GM12878 (cell line): ENCODE data around the gene IFI35. TPM values are rescaled to one million over a fixed set of nuclear protein-coding genes. Genes with fewer than 3 reads are reported as not detected.

Experiments
- ATAC-seq: fragments of 200-7000 bp; cut with Tn5 transposase; 3 replicates; pipeline ENCODE4 v1.9.1; 2020; ENCODE audit warnings: mild to moderate bottlenecking, moderate library complexity
- BruUV-seq: library from RNA; stranded (reverse); fragments of 400-500 nt; replicated peaks from 2 replicates; lab custom pipeline; 2021; lab: Mats Ljungman, UMichigan
- CTCF ChIA-PET: fragments of 300-600 bp; sonication (Branson Sonifier 250); formaldehyde crosslinking; extraction: SDS; loops from one replicate; lab custom pipeline; 2021; ENCODE audit warnings: inconsistent platforms; lab: Yijun Ruan, JAX
- POLR2A ChIA-PET: fragments of 350-600 bp; formaldehyde crosslinking; extraction: SDS; loops from one replicate; lab custom pipeline; 2021; ENCODE audit warnings: inconsistent platforms; lab: Charles Lee
- RAD21 ChIA-PET: fragments of 300-600 bp; sonication (Branson Sonifier 250); formaldehyde crosslinking; loops from one replicate; lab custom pipeline; 2023; ENCODE audit warnings: antibody characterized with exemption; ENCODE audit not compliant: unreplicated experiment; lab: Charles Lee
- SMC1A ChIA-PET: fragments of 300-600 bp; sonication (Branson Sonifier 250); formaldehyde crosslinking; loops from one replicate; lab custom pipeline; 2023; ENCODE audit not compliant: unreplicated experiment, uncharacterized antibody; lab: Charles Lee
- DNase-seq: peaks from one replicate; pipeline ENCODE4 v3.0.0-alpha.2; 2011; ENCODE audit warnings: low read depth, low spot score
- FAIRE-seq: peaks from 3 replicates; lab custom pipeline; 2011; peaks lifted over from hg19 to GRCh38; lab: Jason Lieb, UNC
- H2AFZ ChIP-seq: 2 replicates; pipeline ENCODE4 v1.6.0; 2011; ENCODE audit warnings: low read depth, low read length, control low read depth; ENCODE audit not compliant: control insufficient read depth
- H3K27ac ChIP-seq: 2 replicates; pipeline ENCODE4 v1.5.1; 2011; ENCODE audit warnings: control low read depth; ENCODE audit not compliant: control insufficient read depth, insufficient read depth
- H3K27me3 ChIP-seq, 2 experiments: replicated peaks in 1 of 2; 2 replicates each; pipeline versions ENCODE4 v1.6.0 to v1.6.1; 2011; ENCODE audit warnings: low read length in 1 of 2; ENCODE audit not compliant: control insufficient read depth in 2 of 2, insufficient read depth in 2 of 2
- H3K36me3 ChIP-seq, 2 experiments: 2 replicates each; pipeline ENCODE4 v1.5.1; 2011; ENCODE audit warnings: low read length in 1 of 2; ENCODE audit not compliant: control insufficient read depth in 2 of 2, insufficient read depth in 2 of 2
- H3K4me1 ChIP-seq: 2 replicates; pipeline ENCODE4 v1.6.1; 2011; ENCODE audit warnings: mild to moderate bottlenecking, low read length, moderate library complexity, mixed read lengths; ENCODE audit not compliant: control insufficient read depth, insufficient read depth
- H3K4me2 ChIP-seq: 2 replicates; pipeline ENCODE4 v1.6.0; 2011; ENCODE audit warnings: control low read depth; ENCODE audit not compliant: control insufficient read depth, insufficient read depth
- H3K4me3 ChIP-seq: fragments of 200-600 bp; sonication (generic); 2 replicates; pipeline ENCODE4 v1.5.1; 2016
- H3K79me2 ChIP-seq: 2 replicates; pipeline ENCODE4 v1.6.0; 2011; ENCODE audit warnings: low read length; ENCODE audit not compliant: control insufficient read depth, insufficient read depth
- H3K9ac ChIP-seq: 2 replicates; pipeline ENCODE4 v1.8.0; 2011; ENCODE audit warnings: low read length, control low read depth, mixed read lengths; ENCODE audit not compliant: control insufficient read depth, insufficient read depth
- H3K9me3 ChIP-seq: replicated peaks from 3 replicates; pipeline ENCODE4 v1.5.1; 2011; ENCODE audit warnings: mild to moderate bottlenecking, low read length; ENCODE audit not compliant: control insufficient read depth, insufficient read depth
- H4K20me1 ChIP-seq: 2 replicates; pipeline ENCODE4 v1.6.0; 2011; ENCODE audit not compliant: control insufficient read depth, insufficient read depth
- BACH1 ChIP-seq: fragments of 450-650 bp; IDR thresholded peaks from 2 replicates; pipeline ENCODE4 v1.6.1; 2017; ENCODE audit warnings: mild to moderate bottlenecking, borderline replicate concordance
- BHLHE40 ChIP-seq, 2 experiments: fragments of 450-650 bp in 1 of 2; IDR thresholded peaks; 2 replicates each; pipeline ENCODE4 v1.6.1; 2011 to 2017; ENCODE audit warnings: low read depth in 2 of 2, borderline replicate concordance in 1 of 2, improper control_type of control experiment in 1 of 2, low read length in 1 of 2, mild to moderate bottlenecking in 1 of 2
- CBFB ChIP-seq: IDR thresholded peaks from 2 replicates; pipeline ENCODE4 v1.6.1; 2016; ENCODE audit warnings: antibody characterized with exemption, low read depth
- EZH2 ChIP-seq: IDR thresholded peaks from 2 replicates; pipeline ENCODE4 v1.6.1; 2012; ENCODE audit warnings: low read depth, mild to moderate bottlenecking, control low read depth, inconsistent platforms, low read length, borderline replicate concordance; ENCODE audit not compliant: control insufficient read depth
- NR2C1 ChIP-seq: fragments of 450-650 bp; IDR thresholded peaks from 2 replicates; pipeline ENCODE4 v1.6.1; 2017; ENCODE audit warnings: antibody characterized with exemption, mild to moderate bottlenecking, moderate library complexity
- NR2F1 ChIP-seq: fragments of 450-650 bp; conservative IDR thresholded peaks from 2 replicates; pipeline ENCODE4 v1.6.1; 2017; ENCODE audit warnings: mild to moderate bottlenecking
- PAX8 ChIP-seq: fragments of 450-650 bp; IDR thresholded peaks from 2 replicates; pipeline ENCODE4 v1.6.1; 2017; ENCODE audit warnings: mild to moderate bottlenecking, moderate library complexity
- PML ChIP-seq: IDR thresholded peaks from 2 replicates; pipeline ENCODE4 v1.6.1; 2012; ENCODE audit warnings: low read length, inconsistent platforms
- POLR2AphosphoS2 ChIP-seq: IDR thresholded peaks from 2 replicates; pipeline ENCODE4 v1.6.1; 2011; ENCODE audit warnings: low read depth, mild to moderate bottlenecking, low read length, improper control_type of control experiment, moderate library complexity
- SUPT20H ChIP-seq: IDR thresholded peaks from 2 replicates; pipeline ENCODE4 v1.6.1; 2011; ENCODE audit warnings: low read depth, mild to moderate bottlenecking, low read length, moderate library complexity, borderline replicate concordance; ENCODE audit not compliant: control insufficient read depth
- TCF12 ChIP-seq: IDR thresholded peaks from 2 replicates; pipeline ENCODE4 v1.6.1; 2011; ENCODE audit warnings: low read depth, mild to moderate bottlenecking, low read length
- YBX1 ChIP-seq: fragments of 450-650 bp; IDR thresholded peaks from 2 replicates; pipeline ENCODE4 v1.6.1; 2016; ENCODE audit warnings: antibody characterized with exemption
- ZBED1 ChIP-seq: IDR thresholded peaks from 2 replicates; pipeline ENCODE4 v1.6.1; 2016; ENCODE audit warnings: borderline replicate concordance
- ZBTB40 ChIP-seq: fragments of 450-650 bp; IDR thresholded peaks from 2 replicates; pipeline ENCODE4 v1.6.1; 2016; ENCODE audit warnings: mild to moderate bottlenecking, moderate library complexity, borderline replicate concordance
- ZNF217 ChIP-seq: fragments of 450-650 bp; IDR thresholded peaks from 2 replicates; pipeline ENCODE4 v1.6.1; 2017; ENCODE audit warnings: antibody characterized with exemption, mild to moderate bottlenecking
- ZNF274 ChIP-seq: IDR thresholded peaks from one replicate; pipeline ENCODE4 v1.8.0; 2011; ENCODE audit not compliant: insufficient read length, insufficient read depth
- ZNF622 ChIP-seq: fragments of 450-650 bp; IDR thresholded peaks from 2 replicates; pipeline ENCODE4 v1.6.1; 2017; ENCODE audit warnings: mild to moderate bottlenecking, inconsistent platforms
- WGBS: methylation state at CpG from one replicate; pipeline ENCODE4 v1.1.6; 2016; ENCODE audit warnings: low lambda C conversion rate; ENCODE audit not compliant: insufficient replicate concordance, insufficient coverage; ENCODE audit errors: missing lambda C conversion rate; 5-methylcytosine and 5-hydroxymethylcytosine counted together
- in situ Hi-C: fragments of 300-500 bp; cut with MboI; formaldehyde crosslinking; loops from 9 replicates; pipeline ENCODE4 v1.14.3; 2018; ENCODE audit warnings: mixed read lengths
- intact Hi-C: fragments of 100-400 bp; cut with micrococcal nuclease; formaldehyde crosslinking; loops from one replicate; pipeline ENCODE4 v1.14.2; 2022; ENCODE audit not compliant: unreplicated experiment
- polyA plus RNA-seq, 11 experiments: library from polyadenylated mRNA; depleted of rRNA in 4 of 11; unstranded in 6 of 11; stranded (reverse) in 5 of 11; fragments of >200 nt; fragmentation: Nextera tagmentation in 4 of 11; fragmentation: Illumina TruSeq in 1 of 11; extraction: Ambion mirVana in 4 of 11; extraction: Trizol in 1 of 11; gene quantifications; 1 replicate in 1 of 11; 2 replicates in 10 of 11; pipeline versions ENCODE4 v1.2.1 to v1.2.3, GENCODE V29; 2011 to 2016; ENCODE audit warnings: inconsistent platforms in 2 of 11, missing spikeins in 2 of 11, low read depth in 1 of 11
- total RNA-seq, 4 experiments: library from RNA; depleted of rRNA in 3 of 4; stranded (reverse); fragments of >200 nt in 3 of 4; fragmentation: Illumina TruSeq in 1 of 4; extraction: Trizol in 1 of 4; gene quantifications; 2 replicates each; pipeline versions ENCODE4 v1.2.1 to v1.2.3, GENCODE V29; 2013 to 2021
- TF ChIP-seq, protein P1 (sequence below): IDR thresholded peaks from 2 replicates; pipeline ENCODE4 v1.6.1; 2012; ENCODE audit warnings: low read depth, low read length, improper control_type of control experiment

The IFI35 gene
- total and polyA plus RNA-seq, 10 of the 15 experiments (the other 5 are each of a cell fraction or from before 2014, with no cell fraction given) = 18.4 to 92.2 (median 65.3) TPM

DNA sequence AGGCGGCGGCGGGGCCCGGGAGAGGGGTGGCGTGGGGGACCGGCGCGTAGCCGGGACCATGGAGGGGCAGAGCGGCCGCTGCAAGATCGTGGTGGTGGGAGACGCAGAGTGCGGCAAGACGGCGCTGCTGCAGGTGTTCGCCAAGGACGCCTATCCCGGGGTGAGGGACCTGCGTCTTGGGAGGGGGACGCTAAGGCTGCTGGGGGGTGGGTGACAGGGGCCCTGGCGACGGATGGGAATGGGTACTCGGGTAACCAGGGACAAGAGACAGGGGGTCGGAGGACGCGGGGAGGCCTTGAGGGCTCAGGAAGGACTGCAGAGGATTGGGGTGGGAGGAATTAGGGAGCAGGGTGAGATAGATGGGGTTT lies 18.7 kb downstream of the IFI35 start:
- ChIA-PET POLR2A (interaction anchor here (0.9 kb wide), 1 partner anchor 15 kb away, joined by 3 read pairs; no protein-coding TSS in a partner anchor), CTCF (interaction anchor here (1.3 to 1.9 kb wide), 5 partner anchors 19 to 312 kb away, joined by 3 to 14 read pairs (median 7); partner anchors contain the start of genes IFI35 and RPL27), SMC1A (no interaction called here), RAD21 (interaction anchor here (1.4 kb wide), 2 partner anchors 144 to 309 kb away, joined by 8 to 9 read pairs; no protein-coding TSS in a partner anchor)
- ATAC-seq (no peak), FAIRE-seq (no peak), DNase-seq (no peak)
- Histone ChIP-seq H3K4me3 (no peak overlapping the region), H3K9me3 (no peaks in the 10 kb centered on the region), H3K4me1 (peaks cover 7% of the 10 kb centered on the region; the same call in 1 of the 2 replicates), H3K79me2 (no peaks in the 10 kb centered on the region), H3K36me3 (no peaks in the 10 kb centered on the region), H3K27me3 (no peaks in the 10 kb centered on the region), H2AFZ (no peak overlapping the region), H3K4me2 (no peak overlapping the region), H3K9ac (no peak overlapping the region), H3K27ac (no peak overlapping the region), H4K20me1 (no peaks in the 10 kb centered on the region)
- intact Hi-C loops = no loop called here
- in situ Hi-C loops = loop anchor here (10.0 kb wide), 1 partner anchor 190 kb away; the partner anchor contains the start of gene TMEM106A
- TF ChIP-seq TCF12 = no peak
- no peak for TF ChIP-seq ZBED1
- TF ChIP-seq SUPT20H = no peak
- TF ChIP-seq POLR2AphosphoS2 = no peak
- TF ChIP-seq PML = no peak
- TF ChIP-seq BACH1 = no peak
- TF ChIP-seq NR2C1 = no peak
- no peak for TF ChIP-seq PAX8
- TF ChIP-seq, protein P1, sequence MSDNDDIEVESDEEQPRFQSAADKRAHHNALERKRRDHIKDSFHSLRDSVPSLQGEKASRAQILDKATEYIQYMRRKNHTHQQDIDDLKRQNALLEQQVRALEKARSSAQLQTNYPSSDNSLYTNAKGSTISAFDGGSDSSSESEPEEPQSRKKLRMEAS = no peak
- TF ChIP-seq ZNF274 = no peak
- TF ChIP-seq ZBTB40 = no peak
- TF ChIP-seq ZNF217 = no peak
- TF ChIP-seq ZNF622 = no peak
- no peak for TF ChIP-seq BHLHE40 (IDR thresholded peaks at IDR 0.05; ENCODE audit: borderline replicate concordance in 1 of 2, low read depth in 2 of 2, low read length in 1 of 2)
- TF ChIP-seq NR2F1 = no peak
- no peak for TF ChIP-seq EZH2
- TF ChIP-seq YBX1 = no peak
- no peak for TF ChIP-seq CBFB
- WGBS = 34% methylated on average over 10 of the region's 27 CpGs
- no TSS peak for BruUV-seq
